ENCODE measurements around the gene CCDC7. TPM values are rescaled to one million over a fixed set of nuclear protein-coding genes. Genes with fewer than 3 reads are reported as not detected.
"Not testable (repeated sequence)": the region's sequence is repeated elsewhere in the genome, so short reads cannot be mapped to it uniquely, and the experiment has no call there.

CCDC7 gene
- total and polyA plus RNA-seq, 4 donors, result 3.5 to 84.1 (median 26.3) TPM

DNA sequence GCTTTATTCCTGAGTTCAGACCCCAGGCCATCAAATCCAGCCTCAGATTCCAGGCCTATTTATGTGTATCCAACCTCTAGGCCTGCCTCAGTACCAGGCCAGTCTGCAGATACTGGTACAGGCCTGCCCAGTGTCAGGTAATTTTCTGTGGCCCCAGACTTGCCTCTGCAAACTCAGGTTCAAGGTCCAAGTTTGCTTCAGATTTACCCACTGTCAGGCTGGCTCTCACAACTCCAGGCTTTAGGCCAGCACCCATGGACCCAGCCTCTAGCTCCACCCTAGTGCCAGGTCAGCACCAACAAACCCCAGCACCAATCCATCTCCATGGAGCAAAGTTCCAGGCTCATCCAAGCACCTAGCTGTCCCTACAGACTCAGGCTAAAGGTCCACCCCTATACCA, 342.4 kb downstream of the CCDC7 start:
- no peak for DNase-seq (ENCODE audit: low read depth in 4 of 6, low spot score in 6 of 6)
- Histone ChIP-seq H3K4me1 (ENCODE audit: control insufficient read depth, insufficient read depth, low read length) (no peaks in the 10 kb centered on the region), H3K9me3 (ENCODE audit: control insufficient read depth, insufficient read depth, low read length) (peaks cover 7% of the 10 kb centered on the region), H3K27me3 (ENCODE audit: control insufficient read depth, insufficient read depth, low read length) (no peaks in the 10 kb centered on the region), H3K27ac (ENCODE audit: low read depth, low read length) (no peak overlapping the region), H3K4me3 (ENCODE audit: low read depth, low read length) (no peak overlapping the region), H3K36me3 (ENCODE audit: control insufficient read depth, insufficient read depth, low read length) (no peaks in the 10 kb centered on the region)

DNA sequence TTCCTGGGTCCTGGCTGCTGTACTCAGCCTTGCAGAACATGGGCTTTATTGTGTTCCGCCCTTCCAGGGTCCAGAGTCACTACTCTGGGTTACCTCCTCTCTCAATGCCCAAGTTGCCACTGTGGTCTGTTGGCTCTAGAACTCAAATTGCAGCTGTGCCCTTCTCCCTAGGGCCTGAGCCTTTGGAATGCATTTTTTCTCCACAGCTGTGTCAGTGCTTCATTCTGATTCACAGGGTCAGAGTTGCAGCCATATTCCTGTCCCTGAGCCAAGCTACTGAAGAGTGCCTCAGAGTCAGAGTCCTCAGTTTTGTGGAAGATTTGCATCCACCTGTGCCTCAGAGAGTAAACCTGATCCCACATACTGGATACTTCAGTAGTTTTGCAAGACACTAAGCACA, 344.5 kb downstream of the CCDC7 start:
- Histone ChIP-seq H3K4me3 (ENCODE audit: low read depth, low read length) (no peak overlapping the region), H3K9me3 (ENCODE audit: control insufficient read depth, insufficient read depth, low read length) (peaks cover 7% of the 10 kb centered on the region), H3K36me3 (ENCODE audit: control insufficient read depth, insufficient read depth, low read length) (no peaks in the 10 kb centered on the region), H3K4me1 (ENCODE audit: control insufficient read depth, insufficient read depth, low read length) (no peaks in the 10 kb centered on the region), H3K27me3 (ENCODE audit: control insufficient read depth, insufficient read depth, low read length) (no peaks in the 10 kb centered on the region), H3K27ac (ENCODE audit: low read depth, low read length) (no peak overlapping the region)
- no peak for DNase-seq (ENCODE audit: low read depth in 4 of 6, low spot score in 6 of 6)
- 100% methylated on average over 1 of the region's 1 CpG for WGBS (ENCODE audit: insufficient coverage)

DNA sequence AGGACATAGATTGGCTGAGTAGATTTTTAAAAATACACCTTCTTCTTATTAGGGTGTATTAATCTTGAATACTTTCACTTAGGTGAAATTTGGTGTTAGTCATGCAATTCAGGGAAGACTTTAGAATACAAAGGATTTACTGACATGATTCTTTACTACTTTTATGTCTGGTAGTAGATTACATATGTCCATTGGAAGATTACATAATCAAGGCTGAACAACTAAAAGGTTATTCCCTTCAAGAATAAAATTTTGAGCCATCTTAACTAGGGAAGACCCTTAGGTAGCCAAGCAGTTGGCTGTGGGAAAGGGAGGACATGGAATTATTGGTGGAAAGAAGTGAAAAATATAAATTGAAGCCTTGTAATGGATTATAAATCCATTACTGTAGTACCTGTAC, 347.1 kb downstream of the CCDC7 start:
- Histone ChIP-seq H3K9me3 (ENCODE audit: control insufficient read depth, insufficient read depth, low read length) (no peaks in the 10 kb centered on the region), H3K27ac (ENCODE audit: low read depth, low read length) (no peak overlapping the region), H3K27me3 (ENCODE audit: control insufficient read depth, insufficient read depth, low read length) (no peaks in the 10 kb centered on the region), H3K4me3 (ENCODE audit: low read depth, low read length) (no peak overlapping the region), H3K36me3 (ENCODE audit: control insufficient read depth, insufficient read depth, low read length) (no peaks in the 10 kb centered on the region), H3K4me1 (ENCODE audit: control insufficient read depth, insufficient read depth, low read length) (no peaks in the 10 kb centered on the region)
- no peak for DNase-seq (ENCODE audit: low read depth in 4 of 6, low spot score in 6 of 6)

DNA sequence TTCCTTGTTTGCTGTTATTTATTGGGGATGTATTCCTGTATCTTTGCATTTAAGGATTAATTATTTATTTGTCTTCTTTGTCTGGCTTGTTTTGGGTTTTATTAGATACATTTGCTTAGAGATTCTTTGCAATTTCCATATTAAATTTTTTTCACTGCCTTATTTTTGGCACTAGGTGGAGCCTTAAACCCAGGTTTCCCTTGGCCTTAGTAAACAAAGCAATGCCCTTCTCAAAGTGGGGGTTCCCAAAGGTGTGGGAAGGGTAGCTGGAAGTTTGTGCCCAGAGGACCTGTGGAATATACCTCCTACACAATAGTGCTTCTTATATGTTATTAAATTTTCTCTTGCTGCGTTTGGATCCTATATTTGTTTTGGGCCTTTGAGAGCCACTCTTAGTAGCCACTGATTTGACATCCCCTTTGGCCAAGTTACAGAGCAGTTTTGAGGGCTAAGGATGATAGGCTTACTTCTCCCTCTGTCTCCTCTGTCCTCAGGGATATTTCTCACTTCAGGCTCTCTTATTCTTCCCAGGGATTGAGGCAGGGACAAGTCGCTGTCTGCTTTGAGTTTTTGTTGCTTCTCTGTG, 349.8 kb downstream of the CCDC7 start:
- no peak overlapping the region for H3K27ac ChIP-seq (ENCODE audit: low read depth, low read length)
- H3K4me3 ChIP-seq (ENCODE audit: low read depth, low read length), result no peak overlapping the region
- no peaks in the 10 kb centered on the region for H3K27me3 ChIP-seq (ENCODE audit: control insufficient read depth, insufficient read depth, low read length)
- no peaks in the 10 kb centered on the region for H3K36me3 ChIP-seq (ENCODE audit: control insufficient read depth, insufficient read depth, low read length)
- H3K9me3 ChIP-seq (ENCODE audit: control insufficient read depth, insufficient read depth, low read length), result no peaks in the 10 kb centered on the region
- no peaks in the 10 kb centered on the region for H3K4me1 ChIP-seq (ENCODE audit: control insufficient read depth, insufficient read depth, low read length)
- peak in 5 of 6 donors; percentile 1 to 77 (median 12) for DNase-seq (ENCODE audit: low read depth in 4 of 6, low spot score in 6 of 6)
- no CpG with 5 or more reads among the region's 2 CpGs for WGBS (ENCODE audit: insufficient coverage)

DNA sequence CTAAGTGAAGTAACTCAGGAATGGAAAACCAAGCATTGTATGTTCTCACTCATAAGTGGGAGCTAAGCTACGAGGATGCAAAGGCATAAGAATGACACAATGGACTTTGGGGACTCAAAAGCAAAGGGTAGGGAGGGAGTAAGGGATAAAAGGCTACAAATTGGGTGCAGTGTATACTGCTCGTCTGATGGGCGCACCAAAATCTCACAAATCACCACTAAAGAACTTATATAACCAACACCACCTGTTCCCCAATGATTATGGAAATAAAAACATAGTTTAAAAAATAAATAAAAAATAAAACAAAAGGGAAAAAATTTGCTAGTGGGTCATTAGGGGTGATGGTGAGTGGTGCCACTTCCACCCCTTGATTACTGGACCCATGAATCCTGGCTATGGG, 351.5 kb downstream of the CCDC7 start:
- DNase-seq (ENCODE audit: low read depth in 4 of 6, low spot score in 6 of 6); H3K4me3 ChIP-seq (ENCODE audit: low read depth, low read length); H3K4me1 ChIP-seq (ENCODE audit: control insufficient read depth, insufficient read depth, low read length); H3K9me3 ChIP-seq (ENCODE audit: control insufficient read depth, insufficient read depth, low read length); H3K27me3 ChIP-seq (ENCODE audit: control insufficient read depth, insufficient read depth, low read length); H3K27ac ChIP-seq (ENCODE audit: low read depth, low read length); H3K36me3 ChIP-seq (ENCODE audit: control insufficient read depth, insufficient read depth, low read length): not testable (repeated sequence)
- WGBS (ENCODE audit: insufficient coverage), result no CpG with 5 or more reads among the region's 3 CpGs

DNA sequence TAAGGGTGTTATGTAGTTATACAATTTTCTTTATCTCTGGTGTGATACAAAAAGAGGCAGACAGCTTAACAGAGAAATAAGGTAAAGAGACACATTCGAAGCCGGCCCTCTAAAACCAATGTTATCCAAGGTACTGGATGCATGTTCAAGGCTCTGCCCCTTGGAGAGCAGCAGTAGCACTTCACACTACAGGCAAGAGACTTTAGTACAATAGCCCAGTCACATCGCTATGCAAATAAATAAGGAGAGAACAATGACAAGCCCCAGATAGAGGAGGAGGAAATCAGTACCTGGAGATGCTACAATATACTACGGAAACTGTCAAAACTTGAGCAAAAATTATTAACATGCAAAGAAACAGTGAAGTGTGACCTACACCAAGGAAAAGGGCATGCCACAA, 401.0 kb downstream of the CCDC7 start:
- Histone ChIP-seq H3K27me3 (ENCODE audit: control insufficient read depth, insufficient read depth, low read length) (no peaks in the 10 kb centered on the region), H3K27ac (ENCODE audit: low read depth, low read length) (no peak overlapping the region), H3K9me3 (ENCODE audit: control insufficient read depth, insufficient read depth, low read length) (no peaks in the 10 kb centered on the region), H3K4me3 (ENCODE audit: low read depth, low read length) (no peak overlapping the region), H3K36me3 (ENCODE audit: control insufficient read depth, insufficient read depth, low read length) (no peaks in the 10 kb centered on the region), H3K4me1 (ENCODE audit: control insufficient read depth, insufficient read depth, low read length) (no peaks in the 10 kb centered on the region)
- DNase-seq (ENCODE audit: low read depth in 4 of 6, low spot score in 6 of 6), result no peak
- no CpG with 5 or more reads among the region's 4 CpGs for WGBS (ENCODE audit: insufficient coverage)

DNA sequence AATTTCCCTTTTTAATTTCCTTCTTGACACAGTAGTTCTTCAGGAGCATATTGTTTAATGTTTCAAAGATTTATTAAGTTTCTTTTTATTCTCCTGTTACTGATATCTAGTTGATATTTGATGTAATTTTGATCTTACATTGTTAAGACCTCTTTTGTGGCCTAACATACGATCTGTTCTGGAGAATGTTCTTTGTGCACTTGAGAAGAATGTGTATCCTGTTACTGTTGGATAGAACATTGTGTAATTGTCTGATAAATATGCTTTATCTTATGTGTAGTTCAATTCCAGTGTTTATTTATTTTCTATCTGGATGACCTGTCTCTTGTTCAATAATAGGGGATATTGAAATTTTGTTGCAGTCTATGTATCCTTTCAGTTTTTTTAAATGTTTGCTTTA, 405.4 kb downstream of the CCDC7 start:
- peaks cover 3% of the 10 kb centered on the region for H3K9me3 ChIP-seq (ENCODE audit: control insufficient read depth, insufficient read depth, low read length)
- no peaks in the 10 kb centered on the region for H3K4me1 ChIP-seq (ENCODE audit: control insufficient read depth, insufficient read depth, low read length)
- H3K27ac ChIP-seq (ENCODE audit: low read depth, low read length), result no peak overlapping the region
- DNase-seq (ENCODE audit: low read depth in 4 of 6, low spot score in 6 of 6), result no peak
- 0% methylated on average over 1 of the region's 1 CpG for WGBS (ENCODE audit: insufficient coverage)
- H3K4me3 ChIP-seq (ENCODE audit: low read depth, low read length), result no peak overlapping the region
- H3K27me3 ChIP-seq (ENCODE audit: control insufficient read depth, insufficient read depth, low read length), result no peaks in the 10 kb centered on the region
- no peaks in the 10 kb centered on the region for H3K36me3 ChIP-seq (ENCODE audit: control insufficient read depth, insufficient read depth, low read length)

DNA sequence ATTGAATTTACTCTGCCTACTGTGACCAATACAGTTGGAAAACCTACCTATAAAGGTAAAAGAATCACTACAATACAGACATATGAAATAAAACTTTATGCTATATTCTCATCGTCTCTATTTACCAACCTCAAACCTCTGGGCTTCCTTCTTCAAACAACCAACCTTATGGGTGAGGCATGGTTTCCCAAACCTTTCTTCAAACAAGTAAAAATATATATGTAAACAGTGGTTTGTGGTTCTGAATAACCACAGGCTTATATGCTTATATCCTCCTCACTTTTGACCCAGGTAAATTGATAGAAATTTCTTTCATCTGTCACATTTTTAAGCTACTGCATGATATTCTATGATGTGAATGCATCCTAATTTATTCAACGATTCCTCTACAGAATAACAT, 408.5 kb downstream of the CCDC7 start:
- H3K36me3 ChIP-seq (ENCODE audit: control insufficient read depth, insufficient read depth, low read length), result no peaks in the 10 kb centered on the region
- no peak for DNase-seq (ENCODE audit: low read depth in 4 of 6, low spot score in 6 of 6)
- WGBS (ENCODE audit: insufficient coverage), result no CpG with 5 or more reads among the region's 2 CpGs
- H3K9me3 ChIP-seq (ENCODE audit: control insufficient read depth, insufficient read depth, low read length), result peaks cover 3% of the 10 kb centered on the region
- H3K27ac ChIP-seq (ENCODE audit: low read depth, low read length), result no peak overlapping the region
- H3K4me3 ChIP-seq (ENCODE audit: low read depth, low read length), result no peak overlapping the region
- H3K27me3 ChIP-seq (ENCODE audit: control insufficient read depth, insufficient read depth, low read length), result no peaks in the 10 kb centered on the region
- H3K4me1 ChIP-seq (ENCODE audit: control insufficient read depth, insufficient read depth, low read length), result no peaks in the 10 kb centered on the region

DNA sequence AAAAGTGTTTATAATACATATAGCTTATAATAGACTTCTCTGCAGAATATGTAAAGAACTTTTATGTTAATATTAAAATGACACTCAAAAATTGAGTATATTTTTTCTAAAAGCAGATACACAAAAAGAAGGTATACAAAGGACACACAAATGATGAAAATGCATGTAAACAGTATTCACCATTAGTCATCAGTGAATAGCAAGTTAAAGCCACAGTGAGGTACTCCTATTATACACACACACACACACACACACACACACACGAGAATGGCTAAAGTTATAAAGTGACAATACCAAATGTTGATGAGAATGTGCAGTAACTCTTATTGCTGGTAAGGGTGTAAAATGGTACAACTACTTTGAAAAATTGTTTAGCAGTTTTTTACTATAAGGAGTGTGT, 419.2 kb downstream of the CCDC7 start:
- DNase-seq (ENCODE audit: low read depth in 4 of 6, low spot score in 6 of 6), result no peak
- Histone ChIP-seq H3K4me1 (ENCODE audit: control insufficient read depth, insufficient read depth, low read length) (no peaks in the 10 kb centered on the region), H3K27ac (ENCODE audit: low read depth, low read length) (no peak overlapping the region), H3K36me3 (ENCODE audit: control insufficient read depth, insufficient read depth, low read length) (no peaks in the 10 kb centered on the region), H3K9me3 (ENCODE audit: control insufficient read depth, insufficient read depth, low read length) (peaks cover 4% of the 10 kb centered on the region), H3K4me3 (ENCODE audit: low read depth, low read length) (no peak overlapping the region), H3K27me3 (ENCODE audit: control insufficient read depth, insufficient read depth, low read length) (no peaks in the 10 kb centered on the region)
- WGBS (ENCODE audit: insufficient coverage), result no CpG with 5 or more reads among the region's 1 CpG

DNA sequence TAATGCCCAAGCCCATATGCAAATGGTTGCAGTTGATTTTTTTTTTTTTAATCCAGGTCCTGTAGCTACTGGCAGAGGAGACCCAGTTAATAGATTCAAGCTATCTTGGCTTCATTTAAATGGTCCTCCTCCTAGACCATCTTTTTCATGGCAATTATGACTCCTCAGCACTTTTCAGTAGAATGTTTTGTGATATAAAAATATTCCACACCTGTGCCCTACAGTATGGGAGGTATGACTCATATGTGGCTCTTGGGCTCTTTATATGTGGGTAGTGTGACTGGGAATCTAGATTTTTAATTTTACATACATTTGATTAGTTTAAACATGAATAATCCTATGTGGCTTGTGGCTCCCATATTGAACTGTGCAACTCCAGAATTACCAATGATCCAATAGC, 432.0 kb downstream of the CCDC7 start:
- no peak for DNase-seq (ENCODE audit: low read depth in 4 of 6, low spot score in 6 of 6)
- Histone ChIP-seq H3K36me3 (ENCODE audit: control insufficient read depth, insufficient read depth, low read length) (no peaks in the 10 kb centered on the region), H3K9me3 (ENCODE audit: control insufficient read depth, insufficient read depth, low read length) (no peaks in the 10 kb centered on the region), H3K4me1 (ENCODE audit: control insufficient read depth, insufficient read depth, low read length) (no peaks in the 10 kb centered on the region), H3K27ac (ENCODE audit: low read depth, low read length) (no peak overlapping the region), H3K4me3 (ENCODE audit: low read depth, low read length) (no peak overlapping the region), H3K27me3 (ENCODE audit: control insufficient read depth, insufficient read depth, low read length) (no peaks in the 10 kb centered on the region)

Data from spinal cord (tissue), 10 donors.